ENCODE results near the gene HBG1. TPM values are rescaled to one million over a fixed set of nuclear protein-coding genes. Genes with fewer than 3 reads are reported as not detected.

Gene HBG1
- total RNA-seq, 1 donor from 2014 or later = not detected

- no peak overlapping the region for H3K4me3 Mint-ChIP-seq
- no peaks in the 10 kb centered on the region for H3K36me3 Mint-ChIP-seq (ENCODE audit: low read depth)
- no peaks in the 10 kb centered on the region for H3K27me3 Mint-ChIP-seq (ENCODE audit: low read depth)
- TF ChIP-seq CTCF (conservative IDR thresholded peaks at IDR 0.05) = no peak
- no peaks in the 10 kb centered on the region for H3K9me3 Mint-ChIP-seq
- DNase-seq (ENCODE audit: low read depth, low spot score) = no peak
- H3K4me1 Mint-ChIP-seq = peaks cover 4% of the 10 kb centered on the region
- H3K27ac Mint-ChIP-seq (ENCODE audit: unreplicated experiment) = no peak overlapping the region
These were observed 33.0 kb upstream of the HBG1 start for GRCh38 chr11:5282628-5283027.

- H3K4me3 Mint-ChIP-seq = no peak overlapping the region
- no peaks in the 10 kb centered on the region for H3K36me3 Mint-ChIP-seq (ENCODE audit: low read depth)
- H3K27me3 Mint-ChIP-seq (ENCODE audit: low read depth) = no peaks in the 10 kb centered on the region
- TF ChIP-seq CTCF (conservative IDR thresholded peaks at IDR 0.05) = no peak
- H3K4me1 Mint-ChIP-seq = peaks cover 4% of the 10 kb centered on the region
- no peaks in the 10 kb centered on the region for H3K9me3 Mint-ChIP-seq
- DNase-seq (ENCODE audit: low read depth, low spot score) = no peak
- H3K27ac Mint-ChIP-seq (ENCODE audit: unreplicated experiment) = no peak overlapping the region
These were observed 31.9 kb upstream of the HBG1 start for GRCh38 chr11:5281596-5281995.

GRCh38 chr11:5280582-5281102 lies 31.0 kb upstream of the HBG1 start:
- Mint-ChIP-seq H3K4me3 (no peak overlapping the region), H3K36me3 (ENCODE audit: low read depth) (no peaks in the 10 kb centered on the region), H3K4me1 (peaks cover 4% of the 10 kb centered on the region), H3K27ac (ENCODE audit: unreplicated experiment) (no peak overlapping the region), H3K27me3 (ENCODE audit: low read depth) (no peaks in the 10 kb centered on the region), H3K9me3 (no peaks in the 10 kb centered on the region)
- DNase-seq (ENCODE audit: low read depth, low spot score) = no peak
- no peak for TF ChIP-seq CTCF (conservative IDR thresholded peaks at IDR 0.05)

GRCh38 chr11:5279471-5280090 lies 29.9 kb upstream of the HBG1 start:
- Mint-ChIP-seq H3K9me3 (no peaks in the 10 kb centered on the region), H3K4me3 (no peak overlapping the region), H3K36me3 (ENCODE audit: low read depth) (no peaks in the 10 kb centered on the region), H3K27me3 (ENCODE audit: low read depth) (no peaks in the 10 kb centered on the region), H3K27ac (ENCODE audit: unreplicated experiment) (peak overlapping the region; percentile 4), H3K4me1 (peaks cover 6% of the 10 kb centered on the region)
- DNase-seq (ENCODE audit: low read depth, low spot score) = no peak
- no peak for TF ChIP-seq CTCF (conservative IDR thresholded peaks at IDR 0.05)

- no peak for TF ChIP-seq CTCF (conservative IDR thresholded peaks at IDR 0.05)
- Mint-ChIP-seq H3K27me3 (ENCODE audit: low read depth) (no peaks in the 10 kb centered on the region), H3K9me3 (no peaks in the 10 kb centered on the region), H3K36me3 (ENCODE audit: low read depth) (no peaks in the 10 kb centered on the region), H3K27ac (ENCODE audit: unreplicated experiment) (no peak overlapping the region), H3K4me3 (no peak overlapping the region), H3K4me1 (peaks cover 11% of the 10 kb centered on the region)
- no peak for DNase-seq (ENCODE audit: low read depth, low spot score)
These were observed 28.2 kb upstream of the HBG1 start for GRCh38 chr11:5277807-5278382.

Measured in neural crest cell (in vitro differentiated cells).